Lower leg skin (tissue), 4 donors: Measurements from ENCODE around the gene MS4A8. TPM values are rescaled to one million over a fixed set of nuclear protein-coding genes. Genes with fewer than 3 reads are reported as not detected.

Source experiments
- DNase-seq, 2 donors: peaks; one replicate each; pipeline ENCODE4 v3.0.0-alpha.2; 2019; ENCODE audit warnings: low spot score in 2 of 2
- H3K4me3 ChIP-seq: fragments of 200-600 bp; sonication (generic); 2 replicates; pipeline ENCODE4 v1.5.1; 2017; ENCODE audit warnings: mild to moderate bottlenecking, low read depth; ENCODE audit not compliant: poor library complexity, severe bottlenecking
- CTCF ChIP-seq, 3 donors: fragments of 450-650 bp; IDR thresholded peaks; one replicate each; pipeline ENCODE4 v1.5.1; 2016; ENCODE audit warnings: antibody characterized with exemption in 3 of 3, mild to moderate bottlenecking in 3 of 3, moderate library complexity in 2 of 3
- POLR2A ChIP-seq, 2 donors: fragments of 450-650 bp; IDR thresholded peaks; one replicate each; pipeline ENCODE4 v1.6.1; 2016 to 2017; ENCODE audit warnings: antibody characterized with exemption in 2 of 2, mild to moderate bottlenecking in 1 of 2, moderate library complexity in 1 of 2
- WGBS, 2 donors: methylation state at CpG; one replicate each; pipeline ENCODE4 v1.1.5; 2018; 5-methylcytosine and 5-hydroxymethylcytosine counted together
- intact Hi-C: fragments of 100-400 bp; cut with DNase I; formaldehyde crosslinking; loops from one replicate; pipeline ENCODE4 v1.15.0; 2023; ENCODE audit warnings: low total_unique reads
- total RNA-seq, 4 donors: library from RNA; depleted of rRNA; stranded (reverse); fragments of >200 nt; gene quantifications; one replicate each; pipeline ENCODE4 v1.1.0, GENCODE V29; 2016

Gene MS4A8
- total RNA-seq, 4 donors from 2014 or later: not detected

DNA sequence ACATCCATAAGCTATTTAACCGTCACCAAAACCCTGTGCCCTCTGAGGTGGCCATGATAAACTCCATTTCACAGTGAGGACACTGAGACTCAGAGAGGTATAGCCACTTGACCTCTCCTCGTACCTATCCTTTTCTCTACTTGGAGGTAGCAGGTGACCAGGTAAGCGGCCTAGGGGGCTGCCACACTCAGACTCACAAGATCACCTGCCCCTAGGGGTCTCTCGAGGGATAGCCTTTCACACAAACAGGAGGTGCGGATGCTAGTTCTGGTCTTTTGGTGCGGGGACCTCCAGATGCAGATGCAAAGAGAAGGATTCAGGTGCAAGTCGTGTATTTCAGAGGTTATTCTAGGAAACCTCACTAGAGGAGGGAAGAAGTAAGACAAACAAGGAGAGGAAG, 39.7 kb downstream of the MS4A8 start:
- TF ChIP-seq CTCF (IDR thresholded peaks at IDR 0.05) (no peak), POLR2A (IDR thresholded peaks at IDR 0.05) (no peak)
- intact Hi-C loops: no loop called here
- 63 to 69% methylated on average over 7 of the region's 7 CpGs for WGBS, 2 donors
- H3K4me3 ChIP-seq: no peak overlapping the region
- DNase-seq: no peak

DNA sequence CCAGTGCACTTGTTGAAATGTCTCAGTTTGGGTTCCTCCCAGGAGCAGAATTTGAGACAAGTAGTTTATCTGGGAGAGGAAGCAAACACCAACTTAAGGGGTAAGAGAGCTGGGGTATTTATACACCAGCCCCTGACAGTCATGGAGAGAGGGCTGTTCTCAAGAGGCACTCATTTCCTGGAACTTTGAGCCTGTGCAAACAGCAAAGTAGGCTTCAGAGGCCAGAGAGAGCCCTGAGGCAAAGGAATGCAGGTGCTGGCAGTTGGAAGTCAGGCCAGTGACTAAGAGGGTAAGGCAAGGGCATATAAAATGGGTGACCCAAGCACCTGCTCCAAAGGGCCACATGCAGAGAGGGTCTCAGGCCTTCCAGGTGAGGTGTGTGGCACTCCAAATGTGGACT, 41.2 kb downstream of the MS4A8 start:
- intact Hi-C loops: no loop called here
- no peak overlapping the region for H3K4me3 ChIP-seq
- no peak for TF ChIP-seq POLR2A (IDR thresholded peaks at IDR 0.05)
- TF ChIP-seq CTCF (IDR thresholded peaks at IDR 0.05): no peak
- no peak for DNase-seq

- intact Hi-C loops: no loop called here
- no peak for TF ChIP-seq CTCF (IDR thresholded peaks at IDR 0.05)
- TF ChIP-seq POLR2A (IDR thresholded peaks at IDR 0.05): no peak
- DNase-seq: no peak
- no peak overlapping the region for H3K4me3 ChIP-seq
- 83 to 88% methylated on average over 3 of the region's 3 CpGs for WGBS, 2 donors
Measured at GRCh38 chr11:60741421-60741820, 42.0 kb downstream of the MS4A8 start.

- no peak for DNase-seq
- WGBS, 2 donors: 77 to 96% methylated on average over 1 of the region's 1 CpG
Measured at GRCh38 chr11:60743058-60743457, 43.6 kb downstream of the MS4A8 start.

GRCh38 chr11:60744114-60744513, 44.7 kb downstream of the MS4A8 start:
- no peak overlapping the region for H3K4me3 ChIP-seq
- WGBS, 2 donors: 77 to 87% methylated on average over 5 of the region's 5 CpGs
- no peak for DNase-seq
- intact Hi-C loops: no loop called here
- TF ChIP-seq POLR2A (IDR thresholded peaks at IDR 0.05) (no peak), CTCF (IDR thresholded peaks at IDR 0.05) (no peak)

More at GRCh38 chr11:60743058-60743457, 43.6 kb downstream of the MS4A8 start:
- no peak overlapping the region for H3K4me3 ChIP-seq
- intact Hi-C loops: no loop called here
- TF ChIP-seq POLR2A (IDR thresholded peaks at IDR 0.05): no peak
- TF ChIP-seq CTCF (IDR thresholded peaks at IDR 0.05): no peak

DNA sequence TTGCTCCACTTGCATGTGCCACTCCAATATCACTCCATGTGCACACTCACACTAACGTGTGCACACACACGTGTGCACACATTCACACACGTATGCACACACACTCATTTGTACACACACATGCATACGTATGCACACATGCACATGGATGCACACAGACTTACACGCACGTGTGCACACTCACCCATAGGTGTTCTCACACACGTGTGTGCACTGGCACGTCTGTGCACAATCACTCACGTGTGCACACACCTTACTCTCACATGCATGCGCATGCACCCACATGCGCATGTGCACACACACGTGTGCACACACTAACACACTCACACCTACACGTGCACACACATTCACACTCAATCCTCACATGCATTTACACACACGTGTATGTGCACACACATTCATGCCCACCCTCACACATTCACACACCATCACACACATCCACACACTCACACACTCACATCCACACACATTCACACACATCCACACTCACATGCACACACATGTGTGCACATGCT, 48.0 kb downstream of the MS4A8 start:
- 92 to 94% methylated on average over 14 of the region's 14 CpGs for WGBS, 2 donors
- intact Hi-C loops: no loop called here
- no peak for DNase-seq
- H3K4me3 ChIP-seq: no peak overlapping the region
- TF ChIP-seq POLR2A (IDR thresholded peaks at IDR 0.05) (no peak), CTCF (IDR thresholded peaks at IDR 0.05) (no peak)
